GM21360 (cell line): ENCODE measurements around the gene FPGS.
"Not testable (repeated sequence)": the region's sequence is repeated elsewhere in the genome, so short reads cannot be mapped to it uniquely, and the experiment has no call there.

Experiments
- ATAC-seq: cut with Tn5 transposase; IDR thresholded peaks from one replicate; pipeline ENCODE4 v1.9.1; 2021; ENCODE audit warnings: mild to moderate bottlenecking, moderate library complexity; ENCODE audit not compliant: unreplicated experiment

Gene FPGS, protein sequence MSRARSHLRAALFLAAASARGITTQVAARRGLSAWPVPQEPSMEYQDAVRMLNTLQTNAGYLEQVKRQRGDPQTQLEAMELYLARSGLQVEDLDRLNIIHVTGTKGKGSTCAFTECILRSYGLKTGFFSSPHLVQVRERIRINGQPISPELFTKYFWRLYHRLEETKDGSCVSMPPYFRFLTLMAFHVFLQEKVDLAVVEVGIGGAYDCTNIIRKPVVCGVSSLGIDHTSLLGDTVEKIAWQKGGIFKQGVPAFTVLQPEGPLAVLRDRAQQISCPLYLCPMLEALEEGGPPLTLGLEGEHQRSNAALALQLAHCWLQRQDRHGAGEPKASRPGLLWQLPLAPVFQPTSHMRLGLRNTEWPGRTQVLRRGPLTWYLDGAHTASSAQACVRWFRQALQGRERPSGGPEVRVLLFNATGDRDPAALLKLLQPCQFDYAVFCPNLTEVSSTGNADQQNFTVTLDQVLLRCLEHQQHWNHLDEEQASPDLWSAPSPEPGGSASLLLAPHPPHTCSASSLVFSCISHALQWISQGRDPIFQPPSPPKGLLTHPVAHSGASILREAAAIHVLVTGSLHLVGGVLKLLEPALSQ

DNA sequence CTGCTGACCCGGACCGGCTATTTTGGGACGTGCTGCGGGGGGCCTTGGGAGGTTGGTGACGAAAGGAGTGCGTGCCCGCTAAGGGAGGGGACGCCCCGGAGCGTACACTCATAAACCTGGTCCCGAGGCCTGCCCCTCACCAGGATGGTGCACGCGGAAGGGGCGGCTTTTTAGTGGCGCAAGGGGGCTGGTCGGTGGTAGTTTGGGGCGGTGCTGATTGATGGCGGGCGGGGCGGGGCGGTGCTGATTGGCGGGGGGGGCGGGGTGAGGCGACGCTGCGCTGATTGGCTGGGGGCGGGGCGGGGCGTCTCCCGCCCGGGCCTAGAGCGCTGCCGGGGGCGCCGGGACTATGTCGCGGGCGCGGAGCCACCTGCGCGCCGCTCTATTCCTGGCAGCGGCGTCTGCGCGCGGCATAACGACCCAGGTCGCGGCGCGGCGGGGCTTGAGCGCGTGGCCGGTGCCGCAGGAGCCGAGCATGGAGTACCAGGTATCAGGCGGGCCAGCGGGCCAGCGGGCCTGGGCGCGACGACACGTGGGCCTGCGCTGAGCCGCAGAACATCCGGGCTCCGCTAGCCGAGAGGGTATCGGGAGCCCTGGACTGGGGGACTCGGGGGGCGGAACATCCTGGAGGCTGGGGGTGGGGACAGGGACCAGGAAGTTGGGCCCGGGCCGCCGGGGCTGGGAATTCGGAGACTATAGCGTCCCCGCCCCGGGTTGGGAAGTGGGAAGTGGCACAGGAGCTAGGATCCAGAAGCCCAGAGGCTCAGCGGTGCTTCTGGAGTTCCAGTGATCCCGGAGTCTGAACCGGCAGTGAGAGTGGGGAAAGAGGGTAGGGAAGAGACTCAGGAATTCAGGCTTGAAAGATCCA, at the start of gene FPGS:
Gene FPGS, plus strand, starts transcription at position 307 of the 868 bp plus-strand sequence. Its CDS starts 43 bp downstream, at position 350.
- ATAC-seq, result peak; percentile 66

DNA sequence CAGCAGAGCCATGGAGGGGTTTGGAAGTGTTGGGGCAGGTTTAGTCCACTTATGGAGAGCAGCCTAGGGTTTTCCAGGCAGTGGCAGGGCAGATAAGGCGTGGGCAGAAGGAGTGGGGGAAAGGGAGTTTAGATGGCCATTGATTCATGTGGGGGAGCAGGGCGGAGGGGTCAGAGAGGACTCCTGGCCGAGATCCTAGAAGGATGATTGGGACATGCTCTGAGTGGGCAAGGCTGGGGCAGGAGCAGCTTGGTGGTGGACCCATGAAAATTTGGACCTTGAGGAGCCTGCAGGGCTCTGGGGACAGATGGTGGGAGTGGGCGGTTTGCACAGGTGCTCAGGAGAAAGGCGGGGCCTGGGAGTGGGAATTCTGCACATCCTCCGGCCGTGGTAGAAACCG, 49.5 kb upstream of the FPGS start:
- ATAC-seq, result no peak

DNA sequence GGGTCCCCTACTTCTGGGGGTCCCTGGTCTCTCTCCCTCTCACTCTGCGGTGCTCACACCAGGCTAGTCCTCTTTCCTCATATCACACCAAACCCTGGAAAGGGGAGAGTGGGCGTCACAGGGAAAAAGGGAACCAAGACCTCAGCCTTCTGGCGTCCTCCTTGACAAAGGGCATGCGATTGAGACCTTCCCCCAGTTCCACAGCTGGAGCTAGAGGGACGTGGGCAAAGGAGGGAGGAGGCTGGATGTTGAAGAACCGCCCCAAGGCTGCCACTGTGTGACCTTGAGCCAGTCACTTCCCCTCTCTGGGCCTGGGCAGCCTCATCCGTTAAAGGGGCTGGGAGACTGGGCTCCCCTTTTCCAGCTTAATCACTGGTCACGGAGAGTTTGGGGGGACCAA, 49.1 kb upstream of the FPGS start:
- no peak for ATAC-seq

DNA sequence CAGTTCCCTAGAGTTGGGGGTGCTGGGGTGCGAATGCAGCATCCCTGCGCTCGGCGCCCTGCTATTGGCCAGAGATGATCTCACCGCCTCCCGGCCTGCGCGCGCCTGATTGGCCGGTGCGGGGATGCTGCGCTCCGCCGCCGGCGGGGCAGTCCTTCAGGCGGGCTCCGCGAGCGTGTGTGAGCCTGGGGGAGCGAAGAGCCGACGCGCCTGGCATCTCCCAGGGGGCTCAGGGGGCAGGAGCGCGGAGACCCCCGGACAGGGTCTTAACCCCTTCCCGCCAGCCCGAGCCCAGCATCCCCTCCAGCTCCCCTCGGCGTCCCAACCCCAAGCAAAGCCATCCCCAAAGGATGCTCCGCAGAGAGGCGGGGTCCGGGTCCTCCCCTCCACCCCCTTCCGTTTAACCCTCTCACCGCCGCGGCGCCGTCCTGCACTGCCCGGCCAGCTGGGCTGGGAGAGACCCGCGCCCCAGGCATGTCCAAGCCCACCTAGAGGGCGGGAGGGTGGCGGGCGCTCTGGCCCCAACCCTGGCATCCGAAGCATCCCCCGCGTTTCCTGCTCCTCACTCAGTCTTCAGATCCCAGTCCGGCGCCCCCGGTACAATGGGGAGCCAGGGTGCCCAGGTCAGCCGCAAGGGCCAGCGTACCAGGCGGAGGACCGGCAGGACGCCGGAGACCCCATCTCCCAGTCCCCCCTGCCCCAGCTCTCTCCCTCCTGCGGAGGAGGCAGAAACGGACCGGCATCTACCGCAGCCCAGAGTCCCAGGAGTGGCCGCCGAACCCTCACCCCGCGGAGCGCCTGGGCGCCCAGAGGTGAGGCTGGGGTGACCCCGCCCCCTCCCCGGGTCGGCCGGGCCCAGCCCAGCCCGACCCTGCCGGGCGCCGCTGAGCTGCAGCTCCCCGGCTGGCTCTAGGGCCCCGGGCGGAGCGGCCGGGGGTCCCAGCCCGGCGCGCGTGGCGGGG, 48.3 kb upstream of the FPGS start:
- no peak for ATAC-seq

DNA sequence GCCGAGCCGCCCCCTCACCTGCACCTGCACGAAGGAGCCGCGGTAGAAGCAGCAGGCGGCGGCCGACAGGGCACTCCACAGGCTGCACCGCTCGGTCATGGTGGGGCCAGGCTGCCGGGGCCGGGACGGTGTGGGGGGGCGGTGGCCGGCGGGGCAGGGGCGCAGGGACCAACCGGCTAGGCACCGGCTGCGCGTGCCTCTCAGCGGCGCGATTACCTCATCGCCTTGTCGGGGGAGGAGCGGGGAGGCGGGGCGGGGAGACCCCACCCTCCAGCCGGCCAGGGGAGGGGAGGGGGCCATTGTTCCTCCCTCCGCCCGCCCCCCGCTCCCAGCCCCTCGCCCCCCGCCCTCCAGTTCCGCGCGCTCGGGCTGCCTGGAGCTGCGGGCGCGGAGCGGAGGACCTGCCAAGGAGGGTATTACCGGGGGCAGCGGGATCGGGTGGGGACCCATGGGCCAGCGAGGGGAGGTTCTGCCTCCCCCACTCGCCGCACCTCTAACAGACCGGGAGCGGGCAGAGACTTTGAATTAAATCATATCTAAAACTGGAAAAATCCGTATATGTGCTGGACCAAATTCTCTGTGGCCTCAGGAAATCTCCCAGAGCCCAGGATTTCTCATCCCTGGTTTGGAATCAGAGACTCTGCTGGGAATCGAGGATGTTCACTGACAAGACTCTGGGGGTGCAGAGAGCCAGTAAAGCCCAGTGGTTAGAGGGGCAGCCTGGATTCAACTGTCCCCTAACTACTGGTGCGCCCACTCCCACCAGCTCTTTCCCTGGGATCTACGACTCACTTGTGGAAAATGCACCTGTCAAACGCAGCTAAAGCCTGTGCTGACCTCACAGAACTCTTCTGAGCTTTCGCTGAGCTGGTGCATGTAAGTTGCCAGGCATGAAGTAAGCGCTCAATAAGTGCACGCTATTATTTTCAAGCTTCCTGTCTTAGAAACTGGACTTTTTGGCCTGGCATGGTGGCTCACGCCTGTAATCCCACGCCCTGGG, 47.3 kb upstream of the FPGS start:
- ATAC-seq, result no peak

DNA sequence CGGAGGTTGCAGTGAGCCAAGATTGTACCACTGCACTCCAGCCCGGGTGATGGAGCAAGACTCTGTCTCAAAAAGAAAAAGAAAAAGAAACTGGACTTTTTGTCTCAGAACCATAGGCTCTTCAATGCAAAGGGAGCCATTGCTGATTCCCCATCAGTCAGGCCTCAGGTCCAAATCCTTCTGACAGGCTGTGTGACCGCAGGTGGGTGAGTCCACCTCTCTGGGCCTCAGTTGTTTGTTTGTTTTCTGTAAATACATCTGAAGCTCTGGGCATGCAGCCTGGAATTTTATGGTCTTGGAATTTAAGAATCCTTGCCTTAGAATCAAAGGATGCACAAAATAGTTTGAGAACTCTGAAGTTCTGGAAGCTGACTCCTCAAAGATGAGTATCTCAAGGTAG, 46.4 kb upstream of the FPGS start:
- no peak for ATAC-seq

DNA sequence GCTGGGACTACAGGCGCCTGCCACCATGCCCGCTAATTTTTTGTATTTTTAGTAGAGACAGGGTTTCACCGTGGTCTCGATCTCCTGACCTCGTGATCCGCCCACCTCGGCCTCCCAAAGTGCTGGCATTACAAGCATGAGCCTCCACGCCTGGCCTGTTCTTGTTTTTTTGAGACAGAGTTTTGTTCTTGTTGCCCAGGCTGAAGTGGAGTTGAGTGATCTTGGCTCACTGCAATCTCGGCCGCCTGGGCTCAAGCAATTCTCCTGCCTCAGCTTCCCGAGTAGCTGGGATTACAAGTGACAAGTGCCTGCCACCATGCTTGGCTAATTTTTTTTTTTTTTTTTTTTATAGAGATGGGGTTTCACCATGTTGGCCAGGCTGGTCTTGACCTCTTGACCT, 45.9 kb upstream of the FPGS start:
- not testable (repeated sequence) for ATAC-seq

DNA sequence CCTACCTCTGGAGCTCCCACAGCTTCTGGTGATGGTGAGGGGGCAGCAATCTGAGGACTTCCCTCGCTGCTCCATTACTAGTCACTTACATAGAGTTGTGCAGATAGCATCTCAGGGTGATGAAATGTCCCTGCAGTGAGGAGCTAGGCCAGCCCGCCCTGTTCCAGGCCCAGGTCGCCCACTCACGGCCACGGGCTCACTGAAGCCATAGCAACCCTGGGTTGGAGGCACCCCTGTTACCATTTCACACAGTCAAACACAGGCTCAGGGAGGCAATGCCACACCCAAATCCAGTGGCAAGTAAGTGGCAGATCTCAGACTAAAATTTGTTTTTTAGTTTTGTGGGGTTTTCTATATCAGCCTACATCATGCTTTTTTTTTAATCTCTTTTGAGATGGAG, 43.8 kb upstream of the FPGS start:
- ATAC-seq, result no peak

DNA sequence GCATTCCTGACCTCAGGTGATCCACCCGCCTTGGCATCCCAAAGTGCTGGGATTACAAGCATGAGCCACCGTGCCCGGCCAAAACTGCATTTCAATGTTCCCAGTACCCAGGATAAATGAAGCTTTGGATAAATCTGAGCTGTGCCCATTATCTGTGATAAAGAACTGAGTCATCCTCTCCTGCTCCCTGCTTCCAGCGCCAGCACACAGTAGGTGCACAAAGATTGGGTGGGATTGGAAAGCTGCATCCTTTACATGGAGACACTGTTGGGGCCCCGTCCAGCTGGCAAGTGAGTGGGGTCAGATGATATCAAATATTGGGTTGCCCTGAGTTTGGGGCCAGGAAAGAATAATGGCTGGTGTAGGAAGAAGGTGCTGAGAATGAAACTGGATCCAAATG, 41.6 kb upstream of the FPGS start:
- ATAC-seq, result no peak

DNA sequence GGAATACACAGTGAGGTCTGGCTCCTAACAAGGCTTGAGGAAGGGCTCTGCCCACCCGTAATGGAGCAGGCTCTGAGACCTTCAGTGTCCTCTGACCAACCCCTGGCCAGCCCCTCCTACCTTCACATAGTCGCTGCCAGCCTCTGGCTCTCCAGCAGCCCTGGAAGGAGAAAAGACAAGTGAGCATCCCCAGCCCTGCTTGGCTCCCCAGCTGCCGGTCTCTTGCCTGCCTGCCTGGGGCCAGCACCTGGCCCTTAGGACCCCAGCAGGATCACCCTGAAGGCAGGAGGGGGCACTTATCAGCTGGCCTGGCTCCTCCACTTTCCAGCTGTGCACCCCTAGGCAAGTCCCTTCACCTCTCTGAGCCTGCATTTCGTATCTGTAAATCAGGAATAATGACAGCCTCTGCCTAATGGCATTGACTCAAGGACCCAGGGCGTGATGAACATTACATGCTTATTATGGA, 41.2 kb upstream of the FPGS start:
- no peak for ATAC-seq

DNA sequence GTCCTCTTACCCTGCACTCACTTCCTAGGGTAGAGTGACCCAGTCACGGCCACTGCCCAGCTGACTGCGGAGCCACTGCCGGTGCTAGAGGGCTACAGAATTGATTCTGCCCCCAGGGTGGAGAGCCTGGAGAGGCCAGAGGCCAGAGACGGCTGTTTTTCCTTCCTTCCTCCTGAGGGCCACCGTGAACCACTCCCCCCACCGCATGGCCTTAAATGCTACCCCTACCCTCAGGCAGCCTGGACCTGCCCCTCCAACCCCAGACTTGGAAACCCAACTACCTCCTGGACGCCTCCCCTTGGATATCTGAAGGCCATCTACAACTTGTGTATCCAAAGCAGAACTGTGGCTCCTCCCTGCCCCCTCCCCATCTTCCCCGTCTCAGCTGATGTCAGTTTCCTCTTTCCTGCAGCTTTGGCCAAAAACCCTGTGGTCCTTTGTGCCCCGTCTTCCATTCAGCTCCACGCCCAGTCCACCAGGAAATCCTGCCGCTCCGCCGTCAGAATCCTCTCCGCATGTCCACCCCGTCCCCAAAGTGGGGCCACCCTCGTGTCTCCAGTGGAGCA, 40.5 kb upstream of the FPGS start:
- no peak for ATAC-seq

DNA sequence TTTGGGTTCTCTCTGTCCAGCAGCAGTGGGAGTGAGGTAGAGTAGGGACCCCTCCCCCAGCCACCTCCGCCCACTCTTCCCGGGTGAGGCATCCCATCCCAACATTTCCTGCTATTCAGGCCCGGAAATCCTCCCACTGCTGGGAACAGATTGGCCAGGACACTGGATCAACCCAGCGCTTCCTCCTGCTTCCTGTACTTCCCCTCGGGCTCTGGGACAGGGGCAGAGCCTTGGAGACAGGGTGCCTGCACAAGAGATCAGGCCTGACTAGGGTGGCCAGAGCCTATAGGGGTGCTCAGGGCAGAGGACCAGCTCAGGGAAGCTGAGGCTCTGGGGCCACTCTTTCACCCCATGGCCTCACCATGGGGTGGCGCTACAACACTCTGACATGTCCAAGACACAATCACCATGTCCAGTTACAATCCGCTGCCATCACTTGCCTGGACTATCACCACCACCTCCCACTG, 38.7 kb upstream of the FPGS start:
- ATAC-seq, result no peak

DNA sequence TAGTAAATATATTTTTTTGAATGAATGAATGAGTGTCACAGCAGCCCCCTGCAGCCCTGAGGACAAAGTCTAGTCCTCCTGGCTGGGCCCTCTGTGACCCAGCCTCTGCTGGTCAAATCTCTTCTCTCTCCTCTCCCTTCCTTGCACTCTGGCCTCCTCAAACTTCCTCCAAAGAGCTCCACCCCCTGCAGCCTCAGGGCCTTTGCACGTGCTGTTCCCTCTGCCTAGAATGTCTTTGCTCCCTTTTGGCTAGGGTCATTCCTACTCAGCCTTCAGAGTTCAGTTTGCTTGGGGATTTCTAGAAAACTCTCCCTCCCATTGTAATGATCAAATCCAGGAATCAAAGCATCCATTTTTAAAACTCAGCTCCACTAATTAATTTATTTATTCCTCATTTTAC, 37.3 kb upstream of the FPGS start:
- ATAC-seq, result no peak

DNA sequence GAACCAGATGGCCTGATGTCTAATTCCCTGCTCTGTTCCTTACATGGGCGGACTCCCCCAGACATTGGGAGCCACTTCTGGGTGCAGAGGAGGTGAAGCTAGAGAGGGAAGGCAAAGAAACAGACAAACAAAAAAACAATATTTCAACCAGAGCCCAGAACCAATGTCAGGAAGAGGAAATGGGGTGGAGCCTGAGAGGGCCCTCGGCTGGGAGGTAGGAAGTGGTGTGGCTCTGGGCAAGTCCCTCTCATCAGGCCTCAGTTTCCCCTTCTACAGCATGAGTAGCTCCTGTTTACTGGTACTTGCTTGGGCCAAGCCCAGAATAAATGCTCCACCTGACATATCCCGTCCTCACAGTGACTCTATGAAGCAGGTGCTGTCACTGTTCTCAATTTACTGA, 35.3 kb upstream of the FPGS start:
- no peak for ATAC-seq

DNA sequence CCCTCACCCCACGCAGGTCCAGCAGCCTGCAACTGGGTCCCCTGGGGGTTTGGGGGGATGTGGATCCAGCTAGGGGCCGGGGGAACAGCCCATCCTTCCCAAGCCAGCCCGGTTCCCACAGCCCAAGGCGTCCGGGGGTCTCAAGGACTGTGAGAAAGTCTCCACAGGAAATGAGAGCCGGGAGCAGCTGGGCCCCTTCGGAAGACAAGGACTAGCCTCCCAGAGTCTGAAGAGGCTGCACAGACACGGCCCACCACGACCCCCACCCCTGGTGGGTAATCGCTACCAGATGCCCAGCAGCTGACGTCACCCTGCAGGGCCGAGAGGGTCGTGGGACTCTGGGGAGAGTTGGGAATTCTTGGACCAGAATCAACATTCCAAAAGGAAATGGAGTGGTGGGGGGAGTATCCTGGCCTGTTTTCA, 34.8 kb upstream of the FPGS start:
- ATAC-seq, result no peak

DNA sequence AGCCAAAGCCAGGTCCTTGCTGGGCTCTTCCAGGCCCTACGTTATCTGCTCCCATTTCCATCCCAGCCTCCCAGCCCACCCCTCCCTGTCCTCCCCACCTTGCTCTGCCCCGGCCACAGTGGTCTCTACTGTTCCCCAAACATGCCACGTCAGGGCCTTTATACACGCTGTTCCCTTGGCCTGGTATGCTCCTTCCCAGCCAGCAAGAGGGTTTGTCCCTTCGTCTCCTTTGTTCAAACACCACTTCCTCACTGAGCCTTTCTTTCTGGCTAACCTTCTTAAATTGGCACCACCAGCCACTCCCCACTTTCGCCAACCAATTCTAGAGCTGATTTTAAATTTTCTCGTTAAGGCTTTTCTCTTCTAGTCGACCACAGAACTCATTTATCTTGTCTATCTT, 34.0 kb upstream of the FPGS start:
- no peak for ATAC-seq

DNA sequence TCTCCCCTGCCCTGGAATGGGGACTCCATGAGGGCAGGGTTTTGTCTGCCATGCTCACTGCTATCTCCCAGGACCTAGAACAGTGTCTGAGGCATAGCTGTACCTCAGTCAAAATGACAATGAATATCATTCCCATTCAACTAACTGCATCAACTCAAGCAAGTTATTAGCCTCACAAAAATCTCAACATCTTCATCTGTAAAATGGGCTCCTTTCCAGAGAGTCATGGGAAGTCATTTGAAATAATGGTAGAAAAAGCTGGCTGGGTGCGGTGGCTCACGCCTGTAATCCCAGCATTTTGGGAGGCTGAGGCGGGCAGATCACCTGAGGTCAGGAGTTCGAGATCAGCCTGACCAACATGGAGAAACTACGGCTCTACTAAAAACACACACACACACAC, 33.6 kb upstream of the FPGS start:
- no peak for ATAC-seq

DNA sequence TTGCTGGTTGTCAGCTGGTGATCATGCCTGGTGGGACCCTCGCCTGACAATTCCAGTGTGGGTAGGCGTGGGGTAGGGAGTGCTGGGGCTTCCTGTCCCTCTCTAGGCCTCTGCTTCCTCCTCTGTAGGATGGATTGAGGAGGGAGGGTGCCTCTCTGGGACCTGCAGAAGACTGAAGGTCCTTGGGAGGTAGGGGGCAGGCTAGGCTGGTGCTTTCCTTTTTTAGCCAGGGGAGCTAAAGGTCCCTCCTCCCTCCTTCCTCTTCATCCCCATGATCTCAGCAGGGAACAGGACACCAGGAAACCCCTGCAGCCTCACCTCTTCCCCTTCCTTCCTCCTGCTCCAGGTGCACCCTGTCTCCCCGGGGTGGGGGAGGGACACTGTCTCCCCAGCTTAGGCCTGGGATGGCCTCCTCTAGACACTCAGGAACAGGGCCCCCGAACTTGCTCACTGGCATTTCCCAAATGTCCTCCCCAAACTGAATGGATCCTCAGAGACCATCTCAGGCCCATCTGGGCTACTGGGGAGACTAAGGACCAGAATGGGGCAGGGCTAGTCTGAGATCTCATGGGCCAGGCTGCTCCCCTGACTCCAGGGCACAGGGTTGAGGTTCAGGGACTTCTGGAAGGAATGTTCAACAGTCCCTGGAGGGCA, 32.6 kb upstream of the FPGS start:
- no peak for ATAC-seq
